GM23338 (cell line): ENCODE data around the gene SETD1B. TPM values are rescaled to one million over a fixed set of nuclear protein-coding genes. Genes with fewer than 3 reads are reported as not detected.

Source experiments
- ATAC-seq: fragments of 200-7000 bp; cut with Tn5 transposase; 3 replicates; pipeline ENCODE4 v1.9.1; 2020
- DNase-seq: peaks from one replicate; pipeline ENCODE4 v3.0.0-alpha.2; 2015; ENCODE audit warnings: low spot score
- H2AFZ ChIP-seq: fragments of 200-600 bp; sonication (generic); 2 replicates; pipeline ENCODE4 v1.8.0; 2016; ENCODE audit warnings: antibody characterized with exemption, mild to moderate bottlenecking, moderate library complexity
- H3F3A ChIP-seq: fragments of 200-600 bp; sonication (generic); replicated peaks from 2 replicates; pipeline ENCODE4 v1.8.0; 2017; ENCODE audit warnings: antibody characterized with exemption, mixed run types, low read depth
- H3K27ac ChIP-seq: fragments of 200-600 bp; sonication (generic); 2 replicates; pipeline ENCODE4 v1.6.1; 2016; ENCODE audit warnings: low read depth
- H3K27me3 ChIP-seq: fragments of 200-600 bp; sonication (generic); 2 replicates; pipeline ENCODE4 v1.8.0; 2016; ENCODE audit warnings: mild to moderate bottlenecking, mixed run types, moderate library complexity; ENCODE audit not compliant: insufficient read depth
- H3K36me3 ChIP-seq: fragments of 200-600 bp; sonication (generic); 2 replicates; pipeline ENCODE4 v1.8.0; 2016; ENCODE audit warnings: mild to moderate bottlenecking; ENCODE audit not compliant: insufficient read depth
- H3K4me1 ChIP-seq: fragments of 200-600 bp; sonication (generic); 2 replicates; pipeline ENCODE4 v1.8.0; 2016; ENCODE audit warnings: mild to moderate bottlenecking, moderate library complexity; ENCODE audit not compliant: insufficient read depth
- H3K4me2 ChIP-seq: fragments of 200-600 bp; sonication (generic); 2 replicates; pipeline ENCODE4 v1.7.1; 2017; ENCODE audit warnings: mixed run types
- H3K4me3 ChIP-seq: fragments of 200-600 bp; sonication (generic); 2 replicates; pipeline ENCODE4 v1.6.1; 2016; ENCODE audit warnings: mixed run types
- H3K79me2 ChIP-seq: fragments of 200-600 bp; sonication (generic); replicated peaks from 2 replicates; pipeline ENCODE4 v1.8.0; 2017; ENCODE audit warnings: mild to moderate bottlenecking; ENCODE audit not compliant: insufficient read depth
- H3K9me2 ChIP-seq: fragments of 200-600 bp; sonication (generic); 2 replicates; pipeline ENCODE4 v1.8.0; 2017; ENCODE audit not compliant: insufficient read depth
- H4K20me1 ChIP-seq: fragments of 200-600 bp; sonication (generic); replicated peaks from 2 replicates; pipeline ENCODE4 v1.8.0; 2017; ENCODE audit warnings: mild to moderate bottlenecking; ENCODE audit not compliant: insufficient read depth
- H3K27ac Mint-ChIP-seq: 2 replicates; pipeline ENCODE4 v1.8.0; 2020; ENCODE audit warnings: inconsistent platforms, mild to moderate bottlenecking, moderate library complexity, mixed read lengths
- H3K27me3 Mint-ChIP-seq: 3 replicates; pipeline ENCODE4 v1.8.0; 2022; ENCODE audit warnings: low read depth, mild to moderate bottlenecking, moderate library complexity, mixed read lengths, inconsistent platforms; ENCODE audit not compliant: insufficient read depth, poor library complexity
- H3K36me3 Mint-ChIP-seq: 3 replicates; pipeline ENCODE4 v1.8.0; 2021; ENCODE audit warnings: low read depth, mild to moderate bottlenecking, inconsistent platforms, moderate library complexity, mixed read lengths
- H3K4me1 Mint-ChIP-seq: 3 replicates; pipeline ENCODE4 v1.8.0; 2020; ENCODE audit warnings: mild to moderate bottlenecking, inconsistent platforms, mixed read lengths
- H3K4me3 Mint-ChIP-seq: 3 replicates; pipeline ENCODE4 v1.8.0; 2021; ENCODE audit warnings: moderate library complexity, mild to moderate bottlenecking, inconsistent platforms, mixed read lengths
- H3K9me3 Mint-ChIP-seq: 3 replicates; pipeline ENCODE4 v1.8.0; 2020; ENCODE audit warnings: moderate library complexity, mild to moderate bottlenecking, inconsistent platforms, mixed read lengths
- EZH2 ChIP-seq: fragments of 200-600 bp; sonication (generic); IDR thresholded peaks from one replicate; pipeline ENCODE4 v1.8.0; 2017; ENCODE audit warnings: antibody characterized with exemption, mild to moderate bottlenecking, low read depth; ENCODE audit not compliant: unreplicated experiment
- NANOG ChIP-seq: IDR thresholded peaks from 2 replicates; pipeline ENCODE4 v1.6.1; 2016; ENCODE audit warnings: antibody characterized with exemption, borderline replicate concordance
- POLR2AphosphoS5 ChIP-seq: IDR thresholded peaks from 2 replicates; pipeline ENCODE4 v1.6.1; 2016; ENCODE audit warnings: antibody characterized with exemption, low read depth
- ZNF114 ChIP-seq: fragments of 250-450 bp; sonication (Bioruptor Pico); IDR thresholded peaks from 2 replicates; pipeline ENCODE4 v1.5.0; 2020; ENCODE audit warnings: mild to moderate bottlenecking, moderate library complexity
- ZNF331 ChIP-seq: fragments of 250-450 bp; sonication (Bioruptor Pico); IDR thresholded peaks from 2 replicates; pipeline ENCODE4 v1.5.0; 2020; ENCODE audit warnings: low read depth, mild to moderate bottlenecking, moderate library complexity
- polyA plus RNA-seq: library from polyadenylated mRNA; unstranded; fragments of >200 nt; fragmentation: Nextera tagmentation; extraction: Ambion mirVana; gene quantifications from 2 replicates; pipeline ENCODE4 v1.2.1, GENCODE V29; 2016
- total RNA-seq: library from RNA; depleted of rRNA; stranded (reverse); fragments of >200 nt; shearing (Covaris generic); gene quantifications from 2 replicates; pipeline ENCODE4 v1.2.3, GENCODE V29; 2014
- TF ChIP-seq, protein P1 (sequence below): IDR thresholded peaks from 2 replicates; pipeline ENCODE4 v1.6.1; 2016; ENCODE audit warnings: antibody characterized with exemption
- TF ChIP-seq, protein P2 (sequence below): fragments of 250-450 bp; sonication (Bioruptor Pico); IDR thresholded peaks from 2 replicates; pipeline ENCODE4 v1.5.0; 2020; ENCODE audit warnings: mild to moderate bottlenecking, moderate library complexity

The SETD1B gene
- total and polyA plus RNA-seq, 2 experiments from 2014 or later = 3.1 to 8.7 TPM

DNA sequence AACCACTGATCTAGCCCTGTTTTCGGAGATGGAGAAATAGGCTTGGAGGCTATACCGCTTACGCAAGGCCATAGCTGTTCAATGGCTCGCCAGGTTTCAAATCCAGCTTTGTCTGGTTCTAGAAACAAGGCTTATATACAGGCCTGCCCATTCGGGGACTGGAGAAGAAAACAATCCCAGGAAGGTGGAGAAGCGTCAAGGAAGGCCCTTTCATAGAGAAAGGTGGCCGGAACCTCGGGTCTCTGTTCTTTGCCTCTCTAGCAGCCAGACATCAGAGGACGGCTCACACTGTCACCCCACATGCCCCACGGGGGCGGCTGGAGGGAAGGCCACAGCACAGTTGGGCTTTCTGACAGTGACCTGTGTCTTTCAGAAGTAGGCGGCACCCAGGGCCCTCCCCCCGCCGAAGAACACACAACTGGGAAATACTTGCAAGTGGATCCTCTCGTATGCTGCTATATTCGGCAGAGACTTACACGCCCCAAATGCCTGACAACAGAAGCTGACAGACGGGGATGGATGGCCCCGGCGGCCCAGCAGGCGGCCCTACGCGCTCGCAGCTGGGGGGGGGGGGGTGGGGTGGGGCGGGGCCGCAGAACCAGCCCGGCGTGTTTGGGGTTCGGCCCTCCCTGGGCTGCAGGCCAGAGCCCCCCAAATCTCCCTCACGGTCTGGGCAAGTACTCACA is 4.5 kb upstream of the SETD1B start:
- H3K9me2 ChIP-seq = no peaks in the 10 kb centered on the region
- DNase-seq (peak; percentile 61), ATAC-seq (no peak)
- H3F3A ChIP-seq = peaks cover 40% of the 10 kb centered on the region
- H3K9me3 Mint-ChIP-seq = peaks cover 5% of the 10 kb centered on the region; the same call in 2 of the 3 replicates
- H3K4me1 ChIP-seq = peaks cover 35% of the 10 kb centered on the region
- H3K4me1 Mint-ChIP-seq = peaks cover 44% of the 10 kb centered on the region
- peak overlapping the region; percentile 94 for H3K4me2 ChIP-seq
- no peak overlapping the region for H2AFZ ChIP-seq
- H3K4me3 Mint-ChIP-seq = peak overlapping the region; percentile 84
- TF ChIP-seq EZH2 (no peak), POLR2AphosphoS5 (no peak), ZNF114 (no peak), ZNF331 (CRISPR knock-in tag) (no peak), NANOG (no peak)
- TF ChIP-seq, protein P1, sequence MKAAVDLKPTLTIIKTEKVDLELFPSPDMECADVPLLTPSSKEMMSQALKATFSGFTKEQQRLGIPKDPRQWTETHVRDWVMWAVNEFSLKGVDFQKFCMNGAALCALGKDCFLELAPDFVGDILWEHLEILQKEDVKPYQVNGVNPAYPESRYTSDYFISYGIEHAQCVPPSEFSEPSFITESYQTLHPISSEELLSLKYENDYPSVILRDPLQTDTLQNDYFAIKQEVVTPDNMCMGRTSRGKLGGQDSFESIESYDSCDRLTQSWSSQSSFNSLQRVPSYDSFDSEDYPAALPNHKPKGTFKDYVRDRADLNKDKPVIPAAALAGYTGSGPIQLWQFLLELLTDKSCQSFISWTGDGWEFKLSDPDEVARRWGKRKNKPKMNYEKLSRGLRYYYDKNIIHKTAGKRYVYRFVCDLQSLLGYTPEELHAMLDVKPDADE = no peak
- TF ChIP-seq, protein P2, sequence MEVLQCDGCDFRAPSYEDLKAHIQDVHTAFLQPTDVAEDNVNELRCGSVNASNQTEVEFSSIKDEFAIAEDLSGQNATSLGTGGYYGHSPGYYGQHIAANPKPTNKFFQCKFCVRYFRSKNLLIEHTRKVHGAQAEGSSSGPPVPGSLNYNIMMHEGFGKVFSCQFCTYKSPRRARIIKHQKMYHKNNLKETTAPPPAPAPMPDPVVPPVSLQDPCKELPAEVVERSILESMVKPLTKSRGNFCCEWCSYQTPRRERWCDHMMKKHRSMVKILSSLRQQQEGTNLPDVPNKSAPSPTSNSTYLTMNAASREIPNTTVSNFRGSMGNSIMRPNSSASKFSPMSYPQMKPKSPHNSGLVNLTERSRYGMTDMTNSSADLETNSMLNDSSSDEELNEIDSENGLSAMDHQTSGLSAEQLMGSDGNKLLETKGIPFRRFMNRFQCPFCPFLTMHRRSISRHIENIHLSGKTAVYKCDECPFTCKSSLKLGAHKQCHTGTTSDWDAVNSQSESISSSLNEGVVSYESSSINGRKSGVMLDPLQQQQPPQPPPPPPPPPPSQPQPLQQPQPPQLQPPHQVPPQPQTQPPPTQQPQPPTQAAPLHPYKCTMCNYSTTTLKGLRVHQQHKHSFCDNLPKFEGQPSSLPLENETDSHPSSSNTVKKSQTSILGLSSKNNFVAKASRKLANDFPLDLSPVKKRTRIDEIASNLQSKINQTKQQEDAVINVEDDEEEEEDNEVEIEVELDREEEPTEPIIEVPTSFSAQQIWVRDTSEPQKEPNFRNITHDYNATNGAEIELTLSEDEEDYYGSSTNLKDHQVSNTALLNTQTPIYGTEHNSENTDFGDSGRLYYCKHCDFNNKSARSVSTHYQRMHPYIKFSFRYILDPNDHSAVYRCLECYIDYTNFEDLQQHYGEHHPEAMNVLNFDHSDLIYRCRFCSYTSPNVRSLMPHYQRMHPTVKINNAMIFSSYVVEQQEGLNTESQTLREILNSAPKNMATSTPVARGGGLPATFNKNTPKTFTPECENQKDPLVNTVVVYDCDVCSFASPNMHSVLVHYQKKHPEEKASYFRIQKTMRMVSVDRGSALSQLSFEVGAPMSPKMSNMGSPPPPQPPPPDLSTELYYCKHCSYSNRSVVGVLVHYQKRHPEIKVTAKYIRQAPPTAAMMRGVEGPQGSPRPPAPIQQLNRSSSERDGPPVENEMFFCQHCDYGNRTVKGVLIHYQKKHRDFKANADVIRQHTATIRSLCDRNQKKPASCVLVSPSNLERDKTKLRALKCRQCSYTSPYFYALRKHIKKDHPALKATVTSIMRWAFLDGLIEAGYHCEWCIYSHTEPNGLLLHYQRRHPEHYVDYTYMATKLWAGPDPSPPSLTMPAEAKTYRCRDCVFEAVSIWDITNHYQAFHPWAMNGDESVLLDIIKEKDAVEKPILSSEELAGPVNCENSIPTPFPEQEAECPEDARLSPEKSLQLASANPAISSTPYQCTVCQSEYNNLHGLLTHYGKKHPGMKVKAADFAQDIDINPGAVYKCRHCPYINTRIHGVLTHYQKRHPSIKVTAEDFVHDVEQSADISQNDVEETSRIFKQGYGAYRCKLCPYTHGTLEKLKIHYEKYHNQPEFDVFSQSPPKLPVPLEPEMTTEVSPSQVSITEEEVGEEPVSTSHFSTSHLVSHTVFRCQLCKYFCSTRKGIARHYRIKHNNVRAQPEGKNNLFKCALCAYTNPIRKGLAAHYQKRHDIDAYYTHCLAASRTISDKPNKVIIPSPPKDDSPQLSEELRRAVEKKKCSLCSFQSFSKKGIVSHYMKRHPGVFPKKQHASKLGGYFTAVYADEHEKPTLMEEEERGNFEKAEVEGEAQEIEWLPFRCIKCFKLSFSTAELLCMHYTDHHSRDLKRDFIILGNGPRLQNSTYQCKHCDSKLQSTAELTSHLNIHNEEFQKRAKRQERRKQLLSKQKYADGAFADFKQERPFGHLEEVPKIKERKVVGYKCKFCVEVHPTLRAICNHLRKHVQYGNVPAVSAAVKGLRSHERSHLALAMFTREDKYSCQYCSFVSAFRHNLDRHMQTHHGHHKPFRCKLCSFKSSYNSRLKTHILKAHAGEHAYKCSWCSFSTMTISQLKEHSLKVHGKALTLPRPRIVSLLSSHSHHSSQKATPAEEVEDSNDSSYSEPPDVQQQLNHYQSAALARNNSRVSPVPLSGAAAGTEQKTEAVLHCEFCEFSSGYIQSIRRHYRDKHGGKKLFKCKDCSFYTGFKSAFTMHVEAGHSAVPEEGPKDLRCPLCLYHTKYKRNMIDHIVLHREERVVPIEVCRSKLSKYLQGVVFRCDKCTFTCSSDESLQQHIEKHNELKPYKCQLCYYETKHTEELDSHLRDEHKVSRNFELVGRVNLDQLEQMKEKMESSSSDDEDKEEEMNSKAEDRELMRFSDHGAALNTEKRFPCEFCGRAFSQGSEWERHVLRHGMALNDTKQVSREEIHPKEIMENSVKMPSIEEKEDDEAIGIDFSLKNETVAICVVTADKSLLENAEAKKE (CRISPR knock-in tag) = no peak
- peaks cover 49% of the 10 kb centered on the region for H3K36me3 Mint-ChIP-seq
- peaks cover 44% of the 10 kb centered on the region for H3K79me2 ChIP-seq
- peak overlapping the region; percentile 59 for H3K4me3 ChIP-seq
- peak overlapping the region; percentile 96 for H3K27ac ChIP-seq
- H3K27ac Mint-ChIP-seq = peak overlapping the region; percentile 91
- H3K27me3 ChIP-seq = no peaks in the 10 kb centered on the region
- peaks cover 42% of the 10 kb centered on the region for H3K27me3 Mint-ChIP-seq
- H3K36me3 ChIP-seq = no peaks in the 10 kb centered on the region
- H4K20me1 ChIP-seq = peaks cover 9% of the 10 kb centered on the region; the same call in 1 of the 2 replicates
